GM15510 (cell line): ENCODE measurements around the gene TMPO.

Experiments used
- POLR2A ChIP-seq: IDR thresholded peaks from 3 replicates; pipeline ENCODE4 v1.6.1; 2011; ENCODE audit warnings: borderline replicate concordance; ENCODE audit not compliant: insufficient read length; ENCODE audit errors: extremely low read depth

The TMPO gene

GRCh38 chr12:98592825-98593322, 77.5 kb downstream of the TMPO start:
- no peak for TF ChIP-seq POLR2A

GRCh38 chr12:98593351-98594049, 78.1 kb downstream of the TMPO start, which contains the start of gene SLC25A3:
TSS of gene SLC25A3 (plus strand) at chr12:98593686. CDS start at chr12:98593979, 293 bp downstream.
- peak; percentile 99 for TF ChIP-seq POLR2A

- no peak for TF ChIP-seq POLR2A
Observed at GRCh38 chr12:98594050-98594835, 78.9 kb downstream of the TMPO start.

- TF ChIP-seq POLR2A = no peak
Observed at GRCh38 chr12:98595243-98595988, 80.0 kb downstream of the TMPO start.
